DMS79 treated with DMSO at 0.1 percent for 48 hours (cell line): ENCODE measurements around the gene FBXL15.
A peak's percentile ranks its signal among the peaks of the same experiment; 100 is the strongest.
"Not testable (repeated sequence)": the region's sequence is repeated elsewhere in the genome, so short reads cannot be mapped to it uniquely, and the experiment has no call there.

Source experiments
- DNase-seq: peaks from one replicate; lab custom pipeline; 2025; lab: John Stamatoyannopoulos, UW

The FBXL15 gene

GRCh38 chr10:102431452-102432124 lies 11.0 kb downstream of the FBXL15 start:
- DNase-seq = no peak

GRCh38 chr10:102432162-102432950 lies 11.7 kb downstream of the FBXL15 start, which contains the start of gene CUEDC2:
Gene CUEDC2 (minus strand): TSS chr10:102432574. CDS start chr10:102425188, 7,386 bp downstream.
- peak; percentile 83 for DNase-seq

- no peak for DNase-seq
Measured at GRCh38 chr10:102433619-102434046, 13.0 kb downstream of the FBXL15 start.

GRCh38 chr10:102434394-102435132 lies 13.9 kb downstream of the FBXL15 start:
- DNase-seq = no peak

- DNase-seq = no peak
Measured at GRCh38 chr10:102435133-102435497, 14.5 kb downstream of the FBXL15 start.

GRCh38 chr10:102435529-102436233 lies 15.0 kb downstream of the FBXL15 start:
- peak; percentile 29 for DNase-seq

GRCh38 chr10:102436312-102436711 lies 15.7 kb downstream of the FBXL15 start:
- no peak for DNase-seq

- no peak for DNase-seq
Measured at GRCh38 chr10:102437515-102437914, 16.9 kb downstream of the FBXL15 start.

GRCh38 chr10:102438374-102438773 lies 17.7 kb downstream of the FBXL15 start:
- DNase-seq = no peak

- DNase-seq = no peak
Measured at GRCh38 chr10:102444851-102445250, 24.2 kb downstream of the FBXL15 start.

GRCh38 chr10:102449321-102450123 lies 28.9 kb downstream of the FBXL15 start:
- DNase-seq = peak; percentile 42

- no peak for DNase-seq
Measured at GRCh38 chr10:102450124-102450373, 29.4 kb downstream of the FBXL15 start.

GRCh38 chr10:102450374-102451104 lies 29.9 kb downstream of the FBXL15 start:
- DNase-seq = peak; percentile 42

- DNase-seq = no peak
Measured at GRCh38 chr10:102451105-102451969, 30.7 kb downstream of the FBXL15 start, which contains the start of gene C10orf95. Gene C10orf95 (minus strand): TSS chr10:102451543. CDS start chr10:102451093, 450 bp downstream.

- DNase-seq = no peak
Measured at GRCh38 chr10:102452672-102453340, 32.2 kb downstream of the FBXL15 start.

GRCh38 chr10:102453502-102453901 lies 32.9 kb downstream of the FBXL15 start:
- DNase-seq = no peak

GRCh38 chr10:102454662-102455487 lies 34.2 kb downstream of the FBXL15 start:
- not testable (repeated sequence) for DNase-seq

- DNase-seq = no peak
Measured at GRCh38 chr10:102455893-102456471, 35.3 kb downstream of the FBXL15 start.
